Measurements from ENCODE around the gene WDR55. TPM values are rescaled to one million over a fixed set of nuclear protein-coding genes. Genes with fewer than 3 reads are reported as not detected.

Gene WDR55
- total and polyA plus RNA-seq, 2 of the 13 experiments (the other 11 are each of a cell fraction or from before 2014, with no cell fraction given), result 17.7 to 18.2 TPM

- TF ChIP-seq, protein P1, sequence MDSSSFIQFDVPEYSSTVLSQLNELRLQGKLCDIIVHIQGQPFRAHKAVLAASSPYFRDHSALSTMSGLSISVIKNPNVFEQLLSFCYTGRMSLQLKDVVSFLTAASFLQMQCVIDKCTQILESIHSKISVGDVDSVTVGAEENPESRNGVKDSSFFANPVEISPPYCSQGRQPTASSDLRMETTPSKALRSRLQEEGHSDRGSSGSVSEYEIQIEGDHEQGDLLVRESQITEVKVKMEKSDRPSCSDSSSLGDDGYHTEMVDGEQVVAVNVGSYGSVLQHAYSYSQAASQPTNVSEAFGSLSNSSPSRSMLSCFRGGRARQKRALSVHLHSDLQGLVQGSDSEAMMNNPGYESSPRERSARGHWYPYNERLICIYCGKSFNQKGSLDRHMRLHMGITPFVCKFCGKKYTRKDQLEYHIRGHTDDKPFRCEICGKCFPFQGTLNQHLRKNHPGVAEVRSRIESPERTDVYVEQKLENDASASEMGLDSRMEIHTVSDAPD (CRISPR knock-in tag; IDR thresholded peaks at IDR 0.05), result no peak
- TF ChIP-seq KAT7 (CRISPR knock-in tag; IDR thresholded peaks at IDR 0.05; ENCODE audit: borderline replicate concordance), result peak; percentile 96
- no peak for TF ChIP-seq JDP2 (CRISPR knock-in tag; IDR thresholded peaks at IDR 0.05; ENCODE audit: borderline replicate concordance)
- TF ChIP-seq, protein P2, sequence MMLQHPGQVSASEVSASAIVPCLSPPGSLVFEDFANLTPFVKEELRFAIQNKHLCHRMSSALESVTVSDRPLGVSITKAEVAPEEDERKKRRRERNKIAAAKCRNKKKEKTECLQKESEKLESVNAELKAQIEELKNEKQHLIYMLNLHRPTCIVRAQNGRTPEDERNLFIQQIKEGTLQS (CRISPR knock-in tag; IDR thresholded peaks at IDR 0.05), result peak; percentile 21; the same call in 1 of the 2 replicates
- TF ChIP-seq, protein P3, sequence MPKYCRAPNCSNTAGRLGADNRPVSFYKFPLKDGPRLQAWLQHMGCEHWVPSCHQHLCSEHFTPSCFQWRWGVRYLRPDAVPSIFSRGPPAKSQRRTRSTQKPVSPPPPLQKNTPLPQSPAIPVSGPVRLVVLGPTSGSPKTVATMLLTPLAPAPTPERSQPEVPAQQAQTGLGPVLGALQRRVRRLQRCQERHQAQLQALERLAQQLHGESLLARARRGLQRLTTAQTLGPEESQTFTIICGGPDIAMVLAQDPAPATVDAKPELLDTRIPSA (CRISPR knock-in tag; IDR thresholded peaks at IDR 0.05; ENCODE audit: borderline replicate concordance), result 0 out of 2 replicates have a peak, but pooled peaks have one; percentile 59
- TF ChIP-seq, protein P4, sequence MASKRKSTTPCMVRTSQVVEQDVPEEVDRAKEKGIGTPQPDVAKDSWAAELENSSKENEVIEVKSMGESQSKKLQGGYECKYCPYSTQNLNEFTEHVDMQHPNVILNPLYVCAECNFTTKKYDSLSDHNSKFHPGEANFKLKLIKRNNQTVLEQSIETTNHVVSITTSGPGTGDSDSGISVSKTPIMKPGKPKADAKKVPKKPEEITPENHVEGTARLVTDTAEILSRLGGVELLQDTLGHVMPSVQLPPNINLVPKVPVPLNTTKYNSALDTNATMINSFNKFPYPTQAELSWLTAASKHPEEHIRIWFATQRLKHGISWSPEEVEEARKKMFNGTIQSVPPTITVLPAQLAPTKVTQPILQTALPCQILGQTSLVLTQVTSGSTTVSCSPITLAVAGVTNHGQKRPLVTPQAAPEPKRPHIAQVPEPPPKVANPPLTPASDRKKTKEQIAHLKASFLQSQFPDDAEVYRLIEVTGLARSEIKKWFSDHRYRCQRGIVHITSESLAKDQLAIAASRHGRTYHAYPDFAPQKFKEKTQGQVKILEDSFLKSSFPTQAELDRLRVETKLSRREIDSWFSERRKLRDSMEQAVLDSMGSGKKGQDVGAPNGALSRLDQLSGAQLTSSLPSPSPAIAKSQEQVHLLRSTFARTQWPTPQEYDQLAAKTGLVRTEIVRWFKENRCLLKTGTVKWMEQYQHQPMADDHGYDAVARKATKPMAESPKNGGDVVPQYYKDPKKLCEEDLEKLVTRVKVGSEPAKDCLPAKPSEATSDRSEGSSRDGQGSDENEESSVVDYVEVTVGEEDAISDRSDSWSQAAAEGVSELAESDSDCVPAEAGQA (IDR thresholded peaks at IDR 0.05; ENCODE audit: low read depth), result no peak
- TF ChIP-seq, protein P4 (CRISPR knock-in tag; IDR thresholded peaks at IDR 0.05; ENCODE audit: borderline replicate concordance), result no peak
- TF ChIP-seq, protein P5, sequence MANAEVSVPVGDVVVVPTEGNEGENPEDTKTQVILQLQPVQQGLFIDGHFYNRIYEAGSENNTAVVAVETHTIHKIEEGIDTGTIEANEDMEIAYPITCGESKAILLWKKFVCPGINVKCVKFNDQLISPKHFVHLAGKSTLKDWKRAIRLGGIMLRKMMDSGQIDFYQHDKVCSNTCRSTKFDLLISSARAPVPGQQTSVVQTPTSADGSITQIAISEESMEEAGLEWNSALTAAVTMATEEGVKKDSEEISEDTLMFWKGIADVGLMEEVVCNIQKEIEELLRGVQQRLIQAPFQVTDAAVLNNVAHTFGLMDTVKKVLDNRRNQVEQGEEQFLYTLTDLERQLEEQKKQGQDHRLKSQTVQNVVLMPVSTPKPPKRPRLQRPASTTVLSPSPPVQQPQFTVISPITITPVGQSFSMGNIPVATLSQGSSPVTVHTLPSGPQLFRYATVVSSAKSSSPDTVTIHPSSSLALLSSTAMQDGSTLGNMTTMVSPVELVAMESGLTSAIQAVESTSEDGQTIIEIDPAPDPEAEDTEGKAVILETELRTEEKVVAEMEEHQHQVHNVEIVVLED (CRISPR knock-in tag; IDR thresholded peaks at IDR 0.05; ENCODE audit: borderline replicate concordance), result no peak; the same call in 1 of the 2 replicates
- TF ChIP-seq IRF2 (CRISPR knock-in tag; IDR thresholded peaks at IDR 0.05), result peak; percentile 89
- TF ChIP-seq ZNF256 (CRISPR knock-in tag; conservative IDR thresholded peaks at IDR 0.05), result no peak; the same call in 1 of the 2 replicates
- peak; percentile 41; the same call in 1 of the 2 replicates for TF ChIP-seq KMT2A (CRISPR knock-in tag; IDR thresholded peaks at IDR 0.05)
- no peak for TF ChIP-seq ZNF260 (CRISPR knock-in tag; IDR thresholded peaks at IDR 0.05; ENCODE audit: borderline replicate concordance, low read depth)
- peak; percentile 78; the same call in 1 of the 2 replicates for TF ChIP-seq ISL2 (CRISPR knock-in tag; IDR thresholded peaks at IDR 0.05)
- TF ChIP-seq MLX (CRISPR knock-in tag; IDR thresholded peaks at IDR 0.05), result peak; percentile 42; the same call in 1 of the 2 replicates
- TF ChIP-seq ZNF207 (IDR thresholded peaks at IDR 0.05; ENCODE audit: borderline replicate concordance), result no peak
- peak; percentile 83 for TF ChIP-seq ZNF747 (CRISPR knock-in tag; IDR thresholded peaks at IDR 0.05; ENCODE audit: borderline replicate concordance)
- TF ChIP-seq REPIN1 (CRISPR knock-in tag; IDR thresholded peaks at IDR 0.05; ENCODE audit: borderline replicate concordance, low read depth), result peak; percentile 81
Measured at GRCh38 chr5:140639148-140639981, 25.3 kb upstream of the WDR55 start, which contains the start of gene TMCO6 (continued).

All from HepG2 (cell line).